K562 (cell line): ENCODE results near the gene SNCB. TPM values are rescaled to one million over a fixed set of nuclear protein-coding genes. Genes with fewer than 3 reads are reported as not detected.

Source experiments
- ATAC-seq: fragments of 200-7000 bp; cut with Tn5 transposase; 3 replicates; pipeline ENCODE4 v1.9.1; 2020; ENCODE audit warnings: moderate library complexity
- BruUV-seq: library from RNA; stranded (reverse); fragments of 400-500 nt; replicated peaks from 2 replicates; lab custom pipeline; 2021; lab: Mats Ljungman, UMichigan
- CTCF ChIA-PET: fragments of 300-600 bp; formaldehyde crosslinking; extraction: SDS; loops from one replicate; lab custom pipeline; 2021; ENCODE audit warnings: low intra/inter-chr PET ratio; lab: Yijun Ruan, JAX
- POLR2A ChIA-PET: fragments of 300-600, 350-650 bp; sonication (Branson Sonifier 250); formaldehyde crosslinking; extraction: SDS; loops from one replicate; lab custom pipeline; 2021; ENCODE audit warnings: antibody characterized with exemption, inconsistent platforms; lab: Yijun Ruan, JAX
- DNase-seq, 4 experiments: peaks; one replicate each; pipeline versions ENCODE4 v3.0.0 to v3.0.0-alpha.2; 2011 to 2018; ENCODE audit warnings: low spot score in 3 of 4, mixed read lengths in 3 of 4; ENCODE audit errors: extremely low read depth in 1 of 4
- FAIRE-seq: peaks from 2 replicates; lab custom pipeline; 2011; peaks lifted over from hg19 to GRCh38; lab: Jason Lieb, UNC
- H2AFZ ChIP-seq: 2 replicates; pipeline ENCODE4 v1.6.0; 2011; ENCODE audit warnings: low read depth, low read length, control low read depth, inconsistent platforms
- H3K27ac ChIP-seq: fragments of 200-600 bp; 3 replicates; pipeline ENCODE4 v1.8.0; 2011; ENCODE audit warnings: low read depth, mild to moderate bottlenecking, control low read depth, inconsistent platforms, low read length, moderate library complexity, mixed read lengths; ENCODE audit errors: extremely low read depth
- H3K27me3 ChIP-seq, 2 experiments: fragments of 300-600 bp in 1 of 2; 2 replicates in 1 of 2; 3 replicates in 1 of 2; pipeline versions ENCODE4 v1.6.0 to v1.8.0; 2011; ENCODE audit warnings: inconsistent platforms in 2 of 2, low read length in 2 of 2, mild to moderate bottlenecking in 1 of 2, mixed read lengths in 1 of 2, moderate library complexity in 1 of 2; ENCODE audit not compliant: control insufficient read depth in 2 of 2, insufficient read depth in 2 of 2
- H3K36me3 ChIP-seq: fragments of 300-600 bp; 3 replicates; pipeline ENCODE4 v1.8.0; 2011; ENCODE audit warnings: mild to moderate bottlenecking, low read length, inconsistent platforms; ENCODE audit not compliant: control insufficient read depth, insufficient read depth
- H3K4me1 ChIP-seq, 2 experiments: fragments of 200-600 bp in 1 of 2; replicated peaks in 1 of 2; 2 replicates in 1 of 2; 3 replicates in 1 of 2; pipeline versions ENCODE4 v1.5.1 to v1.8.0; 2011; ENCODE audit warnings: inconsistent platforms in 2 of 2, low read length in 2 of 2, mild to moderate bottlenecking in 1 of 2, mixed read lengths in 1 of 2, moderate library complexity in 1 of 2; ENCODE audit not compliant: control insufficient read depth in 2 of 2, insufficient read depth in 2 of 2
- H3K4me2 ChIP-seq: 2 replicates; pipeline ENCODE4 v1.6.1; 2011; ENCODE audit warnings: low read length, control low read depth, inconsistent platforms, mixed read lengths; ENCODE audit not compliant: insufficient read depth
- H3K4me3 ChIP-seq: fragments of 200-600 bp; sonication (generic), shearing (Covaris generic); 2 replicates; pipeline ENCODE4 v1.5.1; 2016; ENCODE audit warnings: control low read depth, inconsistent platforms
- H3K79me2 ChIP-seq: fragments of 200-600 bp; 3 replicates; pipeline ENCODE4 v1.8.0; 2011; ENCODE audit warnings: low read length, inconsistent platforms; ENCODE audit not compliant: control insufficient read depth, insufficient read depth
- H3K9ac ChIP-seq, 2 experiments: 2 replicates each; pipeline versions ENCODE4 v1.6.0 to v1.6.1; 2011; ENCODE audit warnings: low read depth in 2 of 2, low read length in 2 of 2, control low read depth in 1 of 2, inconsistent platforms in 1 of 2, mild to moderate bottlenecking in 1 of 2, mixed read lengths in 1 of 2; ENCODE audit not compliant: insufficient read depth in 1 of 2
- H3K9me1 ChIP-seq: one replicate; pipeline ENCODE4 v1.6.0; 2011; ENCODE audit warnings: inconsistent platforms, mild to moderate bottlenecking, low read length, moderate library complexity; ENCODE audit not compliant: control insufficient read depth, insufficient read depth
- H3K9me3 ChIP-seq: replicated peaks from 2 replicates; pipeline ENCODE4 v1.5.1; 2011; ENCODE audit warnings: low read depth, low read length, inconsistent platforms; ENCODE audit not compliant: control insufficient read depth, insufficient read depth
- H4K20me1 ChIP-seq: replicated peaks from 2 replicates; pipeline ENCODE4 v1.6.1; 2011; ENCODE audit warnings: low read length, inconsistent platforms, mixed read lengths; ENCODE audit not compliant: control insufficient read depth, insufficient read depth
- ARID3A ChIP-seq: IDR thresholded peaks from 2 replicates; pipeline ENCODE4 v1.6.1; 2012; ENCODE audit warnings: low read depth, low read length, improper control_type of control experiment, borderline replicate concordance
- E2F6 ChIP-seq, 2 experiments: IDR thresholded peaks; 2 replicates each; pipeline ENCODE4 v1.6.1; 2011; ENCODE audit warnings: borderline replicate concordance in 1 of 2, control low read depth in 1 of 2, low read depth in 1 of 2, low read length in 1 of 2, mild to moderate bottlenecking in 1 of 2, mixed read lengths in 1 of 2, moderate library complexity in 1 of 2; ENCODE audit not compliant: insufficient read depth in 1 of 2, insufficient read length in 1 of 2, poor library complexity in 1 of 2, severe bottlenecking in 1 of 2; ENCODE audit errors: extremely low read depth in 1 of 2
- MYBL2 ChIP-seq, 2 experiments: fragments of 450-650 bp in 1 of 2; sonication (generic) in 1 of 2; formaldehyde crosslinking in 1 of 2; IDR thresholded peaks; 2 replicates each; pipeline versions ENCODE4 v1.6.1 to v1.8.1; 2017 to 2022; ENCODE audit warnings: borderline replicate concordance in 1 of 2, inconsistent platforms in 1 of 2, low read depth in 1 of 2, mild to moderate bottlenecking in 1 of 2, missing genetic modification reagents in 1 of 2, moderate library complexity in 1 of 2
- PTRF ChIP-seq: fragments of 450-650 bp; IDR thresholded peaks from 2 replicates; pipeline ENCODE4 v1.6.1; 2016; ENCODE audit warnings: mild to moderate bottlenecking, missing genetic modification characterization, missing compliant biosample characterization
- TFE3 ChIP-seq: fragments of 450-650 bp; formaldehyde crosslinking; IDR thresholded peaks from 2 replicates; pipeline ENCODE4 v1.4.0; 2020; ENCODE audit warnings: mild to moderate bottlenecking, mixed read lengths
- TGIF2 ChIP-seq: sonication (generic); formaldehyde crosslinking; IDR thresholded peaks from 2 replicates; pipeline ENCODE4 v1.8.1; 2022; ENCODE audit warnings: mild to moderate bottlenecking, missing genetic modification reagents, moderate library complexity
- TRIM24 ChIP-seq, 2 experiments: fragments of 450-650 bp; IDR thresholded peaks; 2 replicates each; pipeline ENCODE4 v1.6.1; 2016
- YY1 ChIP-seq, 3 experiments: IDR thresholded peaks; 2 replicates each; pipeline ENCODE4 v1.6.1; 2011; ENCODE audit warnings: low read length in 2 of 3, mild to moderate bottlenecking in 2 of 3, moderate library complexity in 2 of 3, borderline replicate concordance in 1 of 3, control low read depth in 1 of 3, low read depth in 1 of 3; ENCODE audit not compliant: insufficient read depth in 3 of 3, insufficient replicate concordance in 2 of 3, control insufficient read depth in 1 of 3, insufficient read length in 1 of 3; ENCODE audit errors: extremely low read depth in 1 of 3
- ZNF134 ChIP-seq: fragments of 250-450 bp; sonication (Bioruptor Pico); conservative IDR thresholded peaks from 2 replicates; pipeline ENCODE4 v1.4.0; 2020
- ZNF143 ChIP-seq: sonication (generic); formaldehyde crosslinking; IDR thresholded peaks from 2 replicates; pipeline ENCODE4 v1.9.0; 2022; ENCODE audit warnings: mild to moderate bottlenecking, missing genetic modification reagents
- ZNF511 ChIP-seq: sonication (generic); formaldehyde crosslinking; IDR thresholded peaks from 2 replicates; pipeline ENCODE4 v1.8.0; 2022; ENCODE audit warnings: mild to moderate bottlenecking, missing genetic modification reagents
- WGBS: fragments of 100-300 bp; shearing (Covaris generic); methylation state at CpG from one replicate; pipeline ENCODE4 v1.1.6; 2016; ENCODE audit warnings: low coverage, mixed read lengths; ENCODE audit not compliant: insufficient coverage; ENCODE audit errors: missing lambda C conversion rate; 5-methylcytosine and 5-hydroxymethylcytosine counted together
- in situ Hi-C: fragments of 300-500 bp; cut with MboI; formaldehyde crosslinking; loops from 4 replicates; pipeline ENCODE4 v1.15.0; 2018; ENCODE audit warnings: inconsistent platforms, mixed read lengths
- intact Hi-C: fragments of 100-400 bp; cut with micrococcal nuclease; formaldehyde crosslinking; loops from 2 replicates; pipeline ENCODE4 v1.14.2; 2022
- polyA plus RNA-seq, 8 experiments: library from polyadenylated mRNA; depleted of rRNA in 4 of 8; stranded (reverse) in 5 of 8; unstranded in 3 of 8; fragments of >200 nt; fragmentation: Nextera tagmentation in 2 of 8; fragmentation: Illumina TruSeq in 1 of 8; extraction: Ambion mirVana in 2 of 8; extraction: Trizol in 1 of 8; gene quantifications; 2 replicates each; pipeline versions ENCODE4 v1.2.1 to v1.2.3, GENCODE V29; 2011 to 2014; ENCODE audit warnings: inconsistent platforms in 1 of 8, missing spikeins in 1 of 8
- total RNA-seq, 7 experiments: library from RNA; depleted of rRNA in 6 of 7; stranded (reverse); fragments of >200 nt in 6 of 7; fragmentation: Illumina TruSeq in 2 of 7; extraction: Trizol in 2 of 7; gene quantifications; 2 replicates each; pipeline versions ENCODE4 v1.2.1 to v1.2.3, GENCODE V29; 2011 to 2021; ENCODE audit warnings: low replicate concordance in 1 of 7

The SNCB gene
- total and polyA plus RNA-seq, 9 of the 15 experiments (the other 6 are each of a cell fraction or from before 2014, with no cell fraction given) = not detected

GRCh38 chr5:176608937-176609723 lies 21.2 kb downstream of the SNCB start (continued):
- 0 out of 2 replicates have a peak, but pooled peaks have one; percentile 22 for TF ChIP-seq ZNF511 (CRISPR knock-in tag)
- peak in 2 of 3 experiments; percentile 32 to 51 for TF ChIP-seq YY1 (IDR thresholded peaks at IDR 0.05; ENCODE audit: borderline replicate concordance in 1 of 3, control insufficient read depth in 1 of 3, extremely low read depth in 1 of 3, insufficient read depth in 3 of 3, insufficient read length in 1 of 3, insufficient replicate concordance in 2 of 3, low read depth in 1 of 3, low read length in 2 of 3)
- TF ChIP-seq TGIF2 = no peak
- TF ChIP-seq E2F6 (IDR thresholded peaks at IDR 0.05; ENCODE audit: borderline replicate concordance in 1 of 2, extremely low read depth in 1 of 2, insufficient read depth in 1 of 2, insufficient read length in 1 of 2, low read depth in 1 of 2, low read length in 1 of 2, poor library complexity in 1 of 2, severe bottlenecking in 1 of 2) = peak; percentile 45 to 81

GRCh38 chr5:176608142-176608705 lies 22.1 kb downstream of the SNCB start:
- POLR2A ChIA-PET = interaction anchor here (0.6 to 0.9 kb wide), 3 partner anchors 12 to 45 kb away, joined by 3 to 4 read pairs (median 3); no protein-coding TSS in a partner anchor
- Histone ChIP-seq H3K9ac (peak overlapping the region in 1 of 2 experiments; percentile 90; a peak in 1 of 4 replicates), H3K4me1 (peaks cover 23 to 30% of the 10 kb centered on the region in 2 experiments; a peak in 4 of 5 replicates), H3K27ac (no peak overlapping the region), H2AFZ (no peak overlapping the region), H3K9me1 (peaks cover 9% of the 10 kb centered on the region), H3K4me2 (no peak overlapping the region), H3K27me3 (peaks cover 0 to 6% of the 10 kb centered on the region in 2 experiments; a peak in 1 of 5 replicates), H3K36me3 (peaks cover 3% of the 10 kb centered on the region; the same call in 2 of the 3 replicates), H3K79me2 (peaks cover 2% of the 10 kb centered on the region; the same call in 1 of the 3 replicates), H3K4me3 (no peak overlapping the region), H3K9me3 (no peaks in the 10 kb centered on the region), H4K20me1 (peaks cover 34% of the 10 kb centered on the region)
- ATAC-seq (no peak), DNase-seq (no peak), FAIRE-seq (no peak)
- TSS peak; percentile 50 for BruUV-seq
- intact Hi-C loops (no loop called here), in situ Hi-C loops (no loop called here)
- WGBS = 72% methylated on average over 4 of the region's 4 CpGs
- CTCF ChIA-PET = no interaction called here
- TF ChIP-seq MYBL2 (IDR thresholded peaks at IDR 0.05; ENCODE audit: low read depth) = no peak
- no peak for TF ChIP-seq MYBL2 (CRISPR knock-in tag; IDR thresholded peaks at IDR 0.05; ENCODE audit: borderline replicate concordance)
- no peak for TF ChIP-seq ZNF143 (CRISPR knock-in tag)
- no peak for TF ChIP-seq PTRF (tag)
- TF ChIP-seq ARID3A = no peak
- TF ChIP-seq ZNF134 (CRISPR knock-in tag) = no peak
- no peak for TF ChIP-seq TRIM24 (IDR thresholded peaks at IDR 0.05)
- TF ChIP-seq TFE3 (CRISPR knock-in tag) = no peak
